Omental fat pad (tissue), 4 donors: ENCODE data around the gene KIAA0753. TPM values are rescaled to one million over a fixed set of nuclear protein-coding genes. Genes with fewer than 3 reads are reported as not detected.

Experiments used
- ATAC-seq: fragments of 150-250 bp; one replicate; pipeline ENCODE4 v1.9.1; 2016; ENCODE audit warnings: mild to moderate bottlenecking, moderate library complexity; ENCODE audit not compliant: low FRiP score
- DNase-seq: peaks from one replicate; pipeline ENCODE4 v3.0.0-alpha.2; 2019; ENCODE audit warnings: low spot score
- CTCF ChIP-seq, 3 donors: fragments of 450-650 bp; IDR thresholded peaks; one replicate each; pipeline ENCODE4 v1.5.1; 2016 to 2017; ENCODE audit warnings: antibody characterized with exemption in 3 of 3, mild to moderate bottlenecking in 3 of 3, moderate library complexity in 2 of 3
- total RNA-seq, 4 donors: library from RNA; depleted of rRNA; stranded (reverse); fragments of >200 nt; gene quantifications; one replicate each; pipeline ENCODE4 v1.1.0, GENCODE V29; 2016

Gene KIAA0753
- total RNA-seq, 4 donors from 2014 or later: 9.5 to 11.8 (median 11.1) TPM

- no peak for TF ChIP-seq CTCF (IDR thresholded peaks at IDR 0.05)
- ATAC-seq (no peak), DNase-seq (no peak)
These were observed 70.9 kb downstream of the KIAA0753 start for GRCh38 chr17:6569370-6570285.

- ATAC-seq: no peak
- TF ChIP-seq CTCF (IDR thresholded peaks at IDR 0.05): no peak
These were observed 72.2 kb downstream of the KIAA0753 start for GRCh38 chr17:6568184-6568758.

GRCh38 chr17:6567528-6568183, 72.9 kb downstream of the KIAA0753 start:
- DNase-seq: no peak
- no peak for TF ChIP-seq CTCF (IDR thresholded peaks at IDR 0.05)
- ATAC-seq: no peak

More at GRCh38 chr17:6568184-6568758, 72.2 kb downstream of the KIAA0753 start:
- DNase-seq: no peak

- no peak for DNase-seq
- ATAC-seq: no peak
- TF ChIP-seq CTCF (IDR thresholded peaks at IDR 0.05): no peak
These were observed 79.1 kb downstream of the KIAA0753 start for GRCh38 chr17:6561446-6561845.

GRCh38 chr17:6560496-6560895, 80.0 kb downstream of the KIAA0753 start:
- no peak for ATAC-seq
- TF ChIP-seq CTCF (IDR thresholded peaks at IDR 0.05): no peak
- DNase-seq: no peak

- no peak for TF ChIP-seq CTCF (IDR thresholded peaks at IDR 0.05)
- ATAC-seq (no peak), DNase-seq (no peak)
These were observed 80.7 kb downstream of the KIAA0753 start for GRCh38 chr17:6559753-6560215.
